ENCODE results near the gene THTPA.
"Not testable (repeated sequence)": the region's sequence is repeated elsewhere in the genome, so short reads cannot be mapped to it uniquely, and the experiment has no call there.

Gene THTPA

GRCh38 chr14:23533652-23534435, 22.2 kb upstream of the THTPA start:
- no peak for DNase-seq

- no peak for DNase-seq
These were observed 20.1 kb upstream of the THTPA start for GRCh38 chr14:23535943-23536342.

GRCh38 chr14:23536494-23536893, 19.6 kb upstream of the THTPA start:
- DNase-seq, result no peak

GRCh38 chr14:23536906-23537305, 19.2 kb upstream of the THTPA start:
- DNase-seq, result not testable (repeated sequence)

GRCh38 chr14:23537351-23538049, 18.6 kb upstream of the THTPA start:
- peak; percentile 15 for DNase-seq

GRCh38 chr14:23538050-23538718, 17.9 kb upstream of the THTPA start:
- no peak for DNase-seq

GRCh38 chr14:23538785-23539184, 17.3 kb upstream of the THTPA start:
- DNase-seq, result peak; percentile 43

- DNase-seq, result peak; percentile 26
These were observed 16.6 kb upstream of the THTPA start for GRCh38 chr14:23539248-23540140.

GRCh38 chr14:23540141-23540469, 16.0 kb upstream of the THTPA start:
- no peak for DNase-seq

- DNase-seq, result no peak
These were observed 13.8 kb upstream of the THTPA start for GRCh38 chr14:23542261-23542660.

- no peak for DNase-seq
These were observed 12.7 kb upstream of the THTPA start for GRCh38 chr14:23543403-23543802.

GRCh38 chr14:23544511-23545447, 11.3 kb upstream of the THTPA start:
- no peak for DNase-seq

GRCh38 chr14:23545740-23546365, 10.2 kb upstream of the THTPA start:
- DNase-seq, result no peak

- no peak for DNase-seq
These were observed 9.5 kb upstream of the THTPA start for GRCh38 chr14:23546450-23547035.

GRCh38 chr14:23547924-23548323, 8.1 kb upstream of the THTPA start:
- no peak for DNase-seq

- peak; percentile 77 for DNase-seq
These were observed 7.4 kb upstream of the THTPA start for GRCh38 chr14:23548351-23549318.

- no peak for DNase-seq
These were observed 5.8 kb upstream of the THTPA start for GRCh38 chr14:23550131-23550811.

- DNase-seq, result no peak
These were observed 5.2 kb upstream of the THTPA start for GRCh38 chr14:23550812-23551265.
